Measurements from ENCODE around the gene TEAD1.

The TEAD1 gene

GRCh38 chr11:12793065-12793464 lies 118.8 kb downstream of the TEAD1 start:
- no peak for DNase-seq

GRCh38 chr11:12793506-12793905 lies 119.3 kb downstream of the TEAD1 start:
- DNase-seq, result no peak

- no peak for DNase-seq
These were observed 120.5 kb downstream of the TEAD1 start for GRCh38 chr11:12794576-12795230.

GRCh38 chr11:12797996-12798395 lies 123.8 kb downstream of the TEAD1 start:
- no peak for DNase-seq

- no peak for DNase-seq
These were observed 124.4 kb downstream of the TEAD1 start for GRCh38 chr11:12798609-12799011.

- no peak for DNase-seq
These were observed 125.2 kb downstream of the TEAD1 start for GRCh38 chr11:12799334-12799835.

- no peak for DNase-seq
These were observed 125.9 kb downstream of the TEAD1 start for GRCh38 chr11:12800032-12800671.

GRCh38 chr11:12800871-12801270 lies 126.7 kb downstream of the TEAD1 start:
- no peak for DNase-seq

GRCh38 chr11:12801976-12802375 lies 127.8 kb downstream of the TEAD1 start:
- no peak for DNase-seq

- no peak for DNase-seq
These were observed 128.3 kb downstream of the TEAD1 start for GRCh38 chr11:12802418-12803085.

- no peak for DNase-seq
These were observed 129.0 kb downstream of the TEAD1 start for GRCh38 chr11:12803086-12803826.

GRCh38 chr11:12806113-12806512 lies 131.9 kb downstream of the TEAD1 start:
- DNase-seq, result no peak

GRCh38 chr11:12807621-12808020 lies 133.4 kb downstream of the TEAD1 start:
- no peak for DNase-seq

- no peak for DNase-seq
These were observed 134.3 kb downstream of the TEAD1 start for GRCh38 chr11:12808519-12808918.

- DNase-seq, result no peak
These were observed 135.1 kb downstream of the TEAD1 start for GRCh38 chr11:12809364-12809763.

GRCh38 chr11:12809864-12810567 lies 135.8 kb downstream of the TEAD1 start:
- DNase-seq, result no peak

- no peak for DNase-seq
These were observed 136.3 kb downstream of the TEAD1 start for GRCh38 chr11:12810568-12810894.

GRCh38 chr11:12811861-12812260 lies 137.6 kb downstream of the TEAD1 start:
- no peak for DNase-seq

GRCh38 chr11:12812849-12813248 lies 138.6 kb downstream of the TEAD1 start:
- DNase-seq, result no peak

GRCh38 chr11:12813371-12814225 lies 139.4 kb downstream of the TEAD1 start:
- DNase-seq, result no peak

- no peak for DNase-seq
These were observed 140.9 kb downstream of the TEAD1 start for GRCh38 chr11:12815129-12815480.

GRCh38 chr11:12815931-12816494 lies 141.8 kb downstream of the TEAD1 start:
- no peak for DNase-seq

Data from stimulated activated CD4-positive, alpha-beta T cell treated with anti-CD3 and anti-CD28 coated beads, Interleukin-4, amount 100 ng/mL, for 24 hours (primary cell).